ENCODE measurements around the gene GSAP. TPM values are rescaled to one million over a fixed set of nuclear protein-coding genes. Genes with fewer than 3 reads are reported as not detected.

GSAP gene
- total RNA-seq, 1 donor from 2014 or later: 2.1 TPM

DNA sequence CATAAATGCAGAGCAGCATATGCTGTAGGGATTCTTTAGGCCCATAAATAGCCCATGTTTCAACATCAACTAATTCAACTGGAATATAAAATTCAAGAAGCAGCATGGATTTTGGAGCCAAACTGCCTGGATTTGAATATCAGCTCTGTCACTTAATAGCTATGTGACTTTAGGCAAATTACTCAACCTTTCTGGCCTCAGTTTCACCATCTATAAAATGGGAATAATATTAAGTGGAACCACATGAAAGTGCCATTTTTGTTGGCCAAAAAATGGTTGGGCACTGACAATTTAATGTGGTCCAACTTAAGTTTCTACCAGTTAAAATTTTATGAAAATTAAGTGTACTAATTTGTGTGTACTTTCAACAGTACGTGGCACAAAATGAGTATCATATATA is 98.1 kb downstream of the GSAP start:
- Mint-ChIP-seq H3K9me3 (peaks cover 2% of the 10 kb centered on the region), H3K27me3 (ENCODE audit: low read depth) (no peaks in the 10 kb centered on the region), H3K36me3 (ENCODE audit: low read depth) (peaks cover 2% of the 10 kb centered on the region), H3K27ac (ENCODE audit: unreplicated experiment) (no peak overlapping the region), H3K4me1 (peaks cover 11% of the 10 kb centered on the region), H3K4me3 (no peak overlapping the region)
- DNase-seq (ENCODE audit: low read depth, low spot score): no peak
- TF ChIP-seq, protein P1, sequence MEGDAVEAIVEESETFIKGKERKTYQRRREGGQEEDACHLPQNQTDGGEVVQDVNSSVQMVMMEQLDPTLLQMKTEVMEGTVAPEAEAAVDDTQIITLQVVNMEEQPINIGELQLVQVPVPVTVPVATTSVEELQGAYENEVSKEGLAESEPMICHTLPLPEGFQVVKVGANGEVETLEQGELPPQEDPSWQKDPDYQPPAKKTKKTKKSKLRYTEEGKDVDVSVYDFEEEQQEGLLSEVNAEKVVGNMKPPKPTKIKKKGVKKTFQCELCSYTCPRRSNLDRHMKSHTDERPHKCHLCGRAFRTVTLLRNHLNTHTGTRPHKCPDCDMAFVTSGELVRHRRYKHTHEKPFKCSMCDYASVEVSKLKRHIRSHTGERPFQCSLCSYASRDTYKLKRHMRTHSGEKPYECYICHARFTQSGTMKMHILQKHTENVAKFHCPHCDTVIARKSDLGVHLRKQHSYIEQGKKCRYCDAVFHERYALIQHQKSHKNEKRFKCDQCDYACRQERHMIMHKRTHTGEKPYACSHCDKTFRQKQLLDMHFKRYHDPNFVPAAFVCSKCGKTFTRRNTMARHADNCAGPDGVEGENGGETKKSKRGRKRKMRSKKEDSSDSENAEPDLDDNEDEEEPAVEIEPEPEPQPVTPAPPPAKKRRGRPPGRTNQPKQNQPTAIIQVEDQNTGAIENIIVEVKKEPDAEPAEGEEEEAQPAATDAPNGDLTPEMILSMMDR (conservative IDR thresholded peaks at IDR 0.05): no peak

DNA sequence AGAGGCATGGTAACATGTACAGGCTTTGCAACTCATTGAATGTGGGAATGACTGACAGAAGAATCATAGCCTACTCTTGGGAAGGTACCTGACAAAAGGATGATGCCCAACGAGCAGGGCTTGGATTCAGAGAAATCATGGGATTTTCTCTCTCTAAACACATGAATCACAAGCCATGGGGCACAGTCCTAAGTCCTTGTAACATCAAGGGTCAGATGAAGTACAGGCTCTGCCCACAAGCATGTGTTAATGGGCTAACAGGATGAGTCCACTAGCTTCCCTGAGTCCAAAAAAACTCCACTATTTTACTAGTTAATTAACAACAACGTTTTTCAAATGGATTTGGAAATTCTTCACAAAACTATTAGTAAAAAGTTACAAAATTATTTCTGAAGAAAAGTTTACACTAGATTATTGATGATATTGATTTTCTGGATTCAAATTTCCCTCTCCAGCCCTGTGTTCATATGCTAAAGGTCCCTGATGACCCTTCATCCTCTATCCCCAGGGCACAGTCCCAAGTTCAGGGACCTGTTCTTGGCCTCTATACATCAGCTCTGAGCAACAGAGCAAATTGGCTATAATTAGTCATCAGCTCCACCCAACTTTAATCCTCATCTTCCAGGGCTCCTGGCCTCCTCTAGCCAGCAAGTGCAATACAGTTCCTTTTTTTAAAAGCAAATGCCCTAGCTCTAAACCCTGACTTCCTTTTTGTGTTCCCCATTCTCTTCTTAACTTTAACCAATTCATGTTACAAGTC is 99.8 kb downstream of the GSAP start:
- H3K4me1 Mint-ChIP-seq: peaks cover 7% of the 10 kb centered on the region

DNA sequence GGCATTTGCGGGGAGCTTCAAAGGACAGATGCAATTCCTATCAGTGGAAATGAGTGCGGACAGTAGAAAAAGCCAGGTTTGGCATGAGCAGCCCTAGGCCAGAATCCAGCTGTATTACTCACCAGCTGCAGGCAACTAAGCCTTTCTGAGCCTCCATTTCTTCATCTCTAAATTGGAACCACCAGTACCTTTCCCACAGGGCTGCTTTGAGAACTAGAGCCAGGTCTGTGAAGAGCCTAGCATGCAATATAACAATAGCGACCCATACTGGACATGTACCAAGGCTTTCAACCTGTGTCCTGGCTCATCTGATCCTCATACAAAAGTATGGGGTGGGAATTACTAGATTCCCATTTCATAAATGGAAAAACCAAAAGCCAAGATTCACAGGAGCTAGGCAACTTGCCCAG is 101.0 kb downstream of the GSAP start:
- H3K9me3 Mint-ChIP-seq: peaks cover 2% of the 10 kb centered on the region
- H3K27me3 Mint-ChIP-seq (ENCODE audit: low read depth): no peaks in the 10 kb centered on the region
- peaks cover 2% of the 10 kb centered on the region for H3K36me3 Mint-ChIP-seq (ENCODE audit: low read depth)
- no peak overlapping the region for H3K27ac Mint-ChIP-seq (ENCODE audit: unreplicated experiment)
- TF ChIP-seq, protein P1 (conservative IDR thresholded peaks at IDR 0.05): no peak
- no peaks in the 10 kb centered on the region for H3K4me1 Mint-ChIP-seq
- H3K4me3 Mint-ChIP-seq: no peak overlapping the region
- DNase-seq (ENCODE audit: low read depth, low spot score): no peak

More for the DNA sequence above, 99.8 kb downstream of the GSAP start:
- no peak for DNase-seq (ENCODE audit: low read depth, low spot score)
- Mint-ChIP-seq H3K4me3 (no peak overlapping the region), H3K36me3 (ENCODE audit: low read depth) (peaks cover 2% of the 10 kb centered on the region), H3K27ac (ENCODE audit: unreplicated experiment) (no peak overlapping the region), H3K9me3 (peaks cover 2% of the 10 kb centered on the region), H3K27me3 (ENCODE audit: low read depth) (no peaks in the 10 kb centered on the region)
- TF ChIP-seq, protein P1 (conservative IDR thresholded peaks at IDR 0.05): no peak

DNA sequence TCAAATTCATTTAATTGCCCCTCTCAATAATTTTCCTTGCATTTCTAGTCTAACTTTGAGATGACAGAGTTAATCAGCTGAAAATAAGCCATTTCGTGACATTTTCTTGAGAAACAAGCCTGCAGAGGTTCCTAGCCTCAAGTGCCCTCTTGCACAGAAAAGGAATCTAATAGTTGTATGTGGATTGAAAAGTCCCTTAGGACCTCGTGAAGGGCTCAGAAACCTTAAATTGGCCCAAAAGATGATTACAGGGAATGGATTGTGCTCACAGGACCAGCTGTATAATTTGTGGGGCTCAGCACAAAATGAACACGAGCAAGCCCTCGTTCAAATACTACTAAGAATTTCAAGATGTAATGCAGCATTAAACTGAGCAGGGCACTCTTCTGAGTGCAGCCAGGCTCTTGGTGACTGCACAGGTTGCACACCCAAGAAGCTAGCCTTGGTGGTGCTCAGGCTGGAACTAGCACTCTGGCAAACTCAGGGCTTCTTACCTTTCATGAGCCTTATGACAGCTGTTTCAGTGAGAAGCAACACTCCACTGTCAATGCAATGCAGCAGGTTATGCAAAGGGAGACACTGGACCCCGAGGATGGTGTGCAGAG is 102.2 kb downstream of the GSAP start:
- Mint-ChIP-seq H3K27ac (ENCODE audit: unreplicated experiment) (no peak overlapping the region), H3K36me3 (ENCODE audit: low read depth) (no peaks in the 10 kb centered on the region), H3K27me3 (ENCODE audit: low read depth) (no peaks in the 10 kb centered on the region), H3K4me1 (no peaks in the 10 kb centered on the region), H3K4me3 (no peak overlapping the region), H3K9me3 (no peaks in the 10 kb centered on the region)
- no peak for DNase-seq (ENCODE audit: low read depth, low spot score)
- TF ChIP-seq, protein P1 (conservative IDR thresholded peaks at IDR 0.05): no peak

DNA sequence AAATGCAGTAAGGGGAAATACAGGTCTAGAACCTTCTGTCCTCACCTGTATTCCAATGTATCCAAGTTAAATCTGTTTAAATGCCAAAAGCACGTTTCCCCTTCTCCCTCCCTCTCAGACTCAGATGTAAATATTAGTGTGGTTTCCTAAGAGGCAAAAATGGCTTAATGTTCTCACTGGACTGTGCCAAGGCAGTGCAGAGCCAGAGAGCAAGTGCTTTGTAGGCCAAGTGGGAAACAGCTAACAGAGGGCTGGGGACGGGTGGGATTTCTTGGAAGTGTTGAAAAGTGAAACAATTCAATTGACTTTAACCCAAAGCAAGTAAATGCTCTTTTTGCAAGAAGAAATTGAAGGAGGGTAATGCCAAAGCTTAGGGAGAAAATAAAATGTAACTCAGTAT is 103.1 kb downstream of the GSAP start:
- TF ChIP-seq, protein P1 (conservative IDR thresholded peaks at IDR 0.05): no peak
- H3K4me3 Mint-ChIP-seq: no peak overlapping the region
- H3K9me3 Mint-ChIP-seq: no peaks in the 10 kb centered on the region
- H3K4me1 Mint-ChIP-seq: no peaks in the 10 kb centered on the region
- no peak overlapping the region for H3K27ac Mint-ChIP-seq (ENCODE audit: unreplicated experiment)
- no peak for DNase-seq (ENCODE audit: low read depth, low spot score)
- no peaks in the 10 kb centered on the region for H3K27me3 Mint-ChIP-seq (ENCODE audit: low read depth)
- H3K36me3 Mint-ChIP-seq (ENCODE audit: low read depth): no peaks in the 10 kb centered on the region

All from neural crest cell (in vitro differentiated cells).